NCI-H526 treated with DMSO at 0.1 percent for 48 hours (cell line): Measurements from ENCODE around the gene ZNF492.
"Not testable (repeated sequence)": the region's sequence is repeated elsewhere in the genome, so short reads cannot be mapped to it uniquely, and the experiment has no call there.

Experiments used
- DNase-seq: peaks from one replicate; lab custom pipeline; 2025; lab: John Stamatoyannopoulos, UW

ZNF492 gene

DNA sequence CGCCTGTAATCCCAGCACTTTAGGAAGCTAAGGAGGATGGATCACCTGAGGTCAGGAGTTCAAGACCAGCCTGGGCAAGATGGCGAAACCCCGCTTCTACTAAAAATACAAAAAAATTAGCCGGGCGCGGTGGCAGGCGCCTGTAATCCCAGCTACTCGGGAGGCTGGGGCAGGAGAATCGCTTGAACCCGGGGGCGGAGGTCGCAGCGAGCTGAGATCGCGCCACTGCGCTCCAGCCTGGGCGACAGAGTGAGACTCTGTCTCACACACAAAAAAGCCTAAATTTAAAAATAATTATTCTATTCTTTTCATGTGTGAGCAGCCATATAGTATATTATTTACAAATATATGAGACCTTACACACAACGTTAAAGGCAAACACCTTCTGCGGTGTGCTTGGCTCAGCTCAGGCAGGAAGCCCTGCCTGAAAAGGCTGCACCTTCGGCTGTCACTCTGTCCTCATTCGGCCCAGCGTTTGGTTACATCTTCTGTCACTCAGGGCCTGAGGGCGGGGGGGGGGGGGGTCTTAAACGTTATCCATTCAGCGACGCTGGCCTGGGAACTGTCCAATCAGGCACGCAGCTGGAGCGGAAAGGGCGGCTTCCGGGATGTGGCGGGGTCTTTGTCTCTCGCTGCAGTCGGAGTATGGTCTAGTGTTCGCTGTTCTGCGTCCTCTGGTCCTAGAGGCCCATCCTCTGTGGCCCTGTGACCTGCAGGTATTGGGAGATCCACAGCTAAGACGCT lies at the start of gene ZNF492:
ZNF492 (plus strand) TSS at position 619 of the 744 bp plus-strand sequence. CDS start 19,076 bp downstream, outside the sequence.
- DNase-seq = not testable (repeated sequence)

DNA sequence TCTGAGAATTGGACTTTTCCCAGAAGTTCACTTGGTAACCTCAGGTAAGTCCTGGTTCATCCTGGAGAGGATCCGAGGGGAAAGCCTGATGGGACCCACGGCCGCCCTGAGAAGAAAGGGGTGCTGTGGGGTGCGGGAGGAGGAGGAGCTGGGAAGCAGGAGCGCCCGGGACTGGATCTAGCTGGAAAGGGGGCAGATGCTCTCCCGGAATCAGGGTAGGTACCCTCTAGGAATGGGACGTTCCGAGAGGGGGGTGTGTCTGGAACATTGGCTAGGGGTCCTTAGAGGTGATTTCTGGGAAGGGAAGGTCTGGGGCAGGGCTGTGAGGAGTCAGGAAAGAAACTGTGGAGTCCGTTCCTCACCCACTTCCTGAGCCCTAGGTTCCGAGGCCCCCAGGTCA lies 38.7 kb upstream of the ZNF492 start:
- no peak for DNase-seq

DNA sequence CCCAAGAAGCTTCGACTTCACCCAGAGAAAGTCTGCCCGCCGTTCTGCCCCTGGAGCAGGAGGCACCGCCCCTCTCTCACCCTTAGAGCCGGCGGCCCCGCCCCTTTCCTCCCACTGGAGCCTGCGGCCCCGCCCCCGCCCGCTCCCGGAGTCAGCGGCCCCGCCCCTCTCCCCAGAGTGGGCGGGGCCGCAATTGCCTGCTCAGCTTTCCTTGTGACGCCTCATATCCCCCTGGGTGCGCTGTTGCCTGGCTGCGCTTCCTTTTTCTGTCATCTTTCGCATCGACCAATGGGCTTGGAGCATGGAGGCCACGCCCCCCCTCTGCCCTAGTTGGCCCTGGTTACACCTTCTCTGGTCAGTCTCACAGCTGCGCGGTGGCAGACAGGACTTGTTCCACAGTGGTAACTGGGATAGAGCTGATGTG lies 38.2 kb upstream of the ZNF492 start:
- DNase-seq = no peak

DNA sequence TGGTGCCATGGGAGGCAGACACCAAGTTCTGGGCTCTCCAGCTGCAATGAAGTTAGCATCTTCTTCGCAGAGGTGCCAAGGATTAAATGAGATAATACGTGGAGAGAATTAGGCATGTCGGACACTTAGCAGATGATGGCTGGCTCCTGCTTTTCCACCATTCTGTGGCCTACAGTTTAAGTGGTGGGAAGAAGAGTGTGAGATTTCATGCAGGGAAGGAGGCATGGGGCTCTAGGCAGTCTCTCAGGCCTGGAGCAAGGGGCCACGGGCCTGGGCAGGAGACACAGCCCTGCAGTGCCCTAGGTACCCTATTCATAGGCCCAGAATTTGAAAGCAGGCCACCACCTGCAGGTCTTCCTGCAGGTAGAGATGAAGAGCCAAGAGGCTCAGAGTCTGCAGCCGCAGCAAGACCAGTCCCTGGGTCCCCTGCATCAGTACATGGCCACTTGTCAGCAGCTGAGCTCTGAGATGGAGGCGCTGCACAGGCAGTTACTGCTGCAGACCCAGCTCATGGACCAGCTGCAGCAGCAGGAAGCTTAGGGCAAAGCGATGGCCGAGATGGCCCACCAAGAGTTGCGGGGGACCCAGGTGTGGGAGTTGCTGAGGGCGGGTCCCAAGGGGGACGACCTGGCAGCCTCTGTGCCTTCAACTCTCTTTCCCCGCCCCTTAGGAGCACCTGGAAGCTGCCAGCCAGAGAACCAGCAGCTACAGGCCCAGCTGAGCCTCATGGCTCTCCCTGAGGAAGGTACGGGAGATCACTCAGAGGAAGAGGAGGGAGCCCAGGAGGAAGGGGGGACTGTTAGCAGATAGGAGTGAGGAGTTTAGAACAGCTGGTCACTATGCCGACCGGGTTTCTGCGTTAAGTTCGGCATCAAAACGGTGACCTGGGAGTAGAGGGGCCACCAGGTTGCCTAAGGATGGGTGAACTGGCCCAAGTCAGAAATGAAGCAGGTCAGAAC lies 33.2 kb upstream of the ZNF492 start:
- DNase-seq = no peak

DNA sequence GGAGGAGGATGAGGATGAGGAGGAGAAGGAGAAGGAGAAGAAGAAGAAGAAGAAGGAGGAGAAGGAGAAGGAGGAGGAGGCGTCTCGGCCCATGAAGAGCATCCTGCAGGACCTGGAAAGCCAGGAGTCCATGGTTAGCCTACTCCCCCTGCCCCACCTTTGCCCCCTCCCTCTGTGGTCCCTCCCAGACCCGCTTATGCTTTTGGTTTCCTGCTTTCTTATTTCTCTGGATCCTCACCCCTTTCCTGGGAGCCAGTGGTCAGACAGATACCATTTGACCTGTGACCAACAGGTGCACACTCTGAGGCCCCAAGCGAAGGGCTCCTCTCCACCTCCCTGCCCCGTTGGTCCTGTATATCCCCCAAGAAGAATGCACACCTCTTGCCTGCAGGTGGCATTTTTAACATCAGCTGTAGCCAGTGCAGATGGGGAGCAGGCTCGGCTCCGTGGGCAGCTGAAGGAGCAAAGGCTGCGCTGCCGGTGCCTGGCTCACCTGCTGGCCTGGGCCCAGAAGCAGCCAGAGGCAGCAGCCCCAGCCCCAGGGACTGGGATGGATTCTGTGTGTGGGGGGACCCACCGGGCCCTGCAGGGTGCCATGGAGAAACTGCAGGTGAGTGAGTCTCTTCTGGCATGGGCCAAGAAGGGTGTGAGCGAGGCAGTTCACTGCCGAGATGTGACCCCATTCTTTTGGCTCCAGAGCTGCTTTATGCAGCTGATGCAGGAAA lies 32.1 kb upstream of the ZNF492 start:
- DNase-seq = no peak

DNA sequence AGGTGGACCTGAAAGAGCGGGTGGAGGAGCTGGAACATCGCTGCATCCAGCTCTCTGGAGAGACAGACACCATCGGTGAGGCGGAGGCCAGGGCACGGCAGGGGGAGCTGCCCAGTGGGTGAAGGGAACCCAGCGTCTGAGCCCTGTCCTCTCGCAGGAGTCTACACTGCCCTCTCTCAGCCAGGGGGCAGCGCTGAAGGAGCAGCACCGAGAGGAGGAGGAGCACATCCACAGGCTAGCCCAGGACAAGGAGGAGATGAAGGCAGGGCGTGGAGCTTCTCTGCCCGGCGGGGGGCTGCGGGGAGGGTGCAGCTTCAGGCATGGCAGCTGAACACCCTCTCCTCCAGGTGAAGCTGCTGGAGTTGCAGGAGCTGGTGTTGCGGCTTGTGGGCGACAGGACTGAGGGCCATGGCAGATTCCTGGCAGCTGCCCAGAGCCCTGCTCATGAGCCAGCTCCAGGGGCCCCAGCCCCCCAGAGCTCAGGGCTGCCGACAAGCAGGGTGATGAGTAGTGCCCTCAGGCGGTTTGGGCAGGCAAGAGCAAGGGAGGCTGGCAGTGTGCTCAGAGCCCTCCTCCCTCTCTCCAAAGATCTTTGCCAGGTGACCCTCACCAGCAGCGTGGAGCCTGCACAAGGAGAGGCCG lies 31.4 kb upstream of the ZNF492 start:
- DNase-seq = no peak

DNA sequence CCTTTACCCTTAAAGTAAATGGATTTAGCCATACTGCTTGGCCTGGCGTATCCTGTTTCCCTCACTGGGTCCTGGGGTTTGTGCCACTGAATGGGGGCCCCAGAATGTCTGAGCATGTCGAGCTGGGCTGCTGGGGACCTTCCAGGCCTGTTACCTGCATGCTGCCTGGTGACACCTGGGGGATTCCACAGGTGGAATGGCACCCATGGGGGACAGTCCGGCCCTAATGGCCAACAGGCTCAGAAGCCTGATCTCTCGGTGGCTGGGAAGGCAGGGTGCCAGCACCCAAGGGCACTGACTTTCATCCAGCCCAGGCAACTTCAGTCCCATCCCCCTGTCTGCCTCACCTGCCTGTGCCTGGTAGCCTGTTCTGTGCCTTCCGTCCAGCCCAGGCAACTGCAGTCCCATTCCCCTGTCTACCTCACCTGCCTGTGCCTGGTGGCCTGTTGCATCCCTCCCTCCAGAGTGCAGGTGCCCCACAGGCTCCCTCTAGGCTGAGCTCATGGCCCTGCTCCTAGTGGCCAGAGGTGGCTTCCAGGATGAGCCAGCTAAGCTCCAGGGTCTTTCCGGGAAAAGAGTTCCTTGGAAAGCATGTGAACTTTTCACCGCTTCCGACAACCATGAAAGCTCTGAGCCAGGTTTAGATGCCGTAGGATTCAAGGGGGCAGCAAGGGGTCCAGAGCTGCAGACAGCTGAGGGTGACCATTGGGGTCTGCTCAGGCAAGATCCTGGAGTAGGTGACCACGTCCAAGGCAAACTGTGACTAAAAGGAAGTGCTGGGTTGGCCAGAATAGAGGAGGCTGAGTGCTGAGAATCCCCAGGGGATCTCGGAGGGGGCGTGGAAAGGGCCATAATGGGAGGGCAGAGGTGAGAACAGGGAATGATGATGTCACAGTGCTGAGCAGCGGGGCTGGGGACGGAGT lies 30.3 kb upstream of the ZNF492 start:
- no peak for DNase-seq

DNA sequence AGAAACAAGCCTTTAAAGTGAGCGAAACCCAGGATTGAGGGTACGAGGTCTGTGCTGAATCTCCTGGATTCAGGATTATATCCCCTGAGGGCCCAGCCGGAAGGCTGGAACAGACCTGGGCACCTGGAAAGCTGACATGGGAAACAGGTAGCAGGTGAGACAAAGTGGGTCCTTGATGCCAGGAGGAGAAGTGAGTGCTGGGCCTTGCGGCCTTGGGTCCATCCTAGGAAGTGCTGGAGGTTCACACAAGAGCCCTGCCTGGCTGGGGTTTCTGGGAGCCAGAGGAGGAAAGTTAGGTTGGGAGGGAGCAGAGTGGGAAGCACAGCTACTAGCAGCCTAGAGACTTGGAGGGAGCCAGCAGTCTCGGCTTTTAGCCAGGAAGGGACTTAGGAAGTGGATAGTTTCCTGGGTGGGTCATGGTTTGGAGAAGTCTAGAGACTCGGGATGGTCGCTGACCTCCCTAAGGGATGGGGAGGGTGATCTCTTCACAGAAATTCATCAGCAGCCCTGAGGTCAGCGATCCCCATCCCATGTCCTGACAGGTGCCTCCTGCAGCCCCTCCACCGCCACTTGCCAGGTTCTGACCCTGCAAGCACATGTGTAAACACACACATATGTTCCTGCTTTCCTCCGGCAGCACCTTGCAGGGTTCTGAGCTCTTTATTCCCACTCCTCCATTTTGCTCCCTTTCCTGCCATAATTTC lies 29.4 kb upstream of the ZNF492 start:
- no peak for DNase-seq

DNA sequence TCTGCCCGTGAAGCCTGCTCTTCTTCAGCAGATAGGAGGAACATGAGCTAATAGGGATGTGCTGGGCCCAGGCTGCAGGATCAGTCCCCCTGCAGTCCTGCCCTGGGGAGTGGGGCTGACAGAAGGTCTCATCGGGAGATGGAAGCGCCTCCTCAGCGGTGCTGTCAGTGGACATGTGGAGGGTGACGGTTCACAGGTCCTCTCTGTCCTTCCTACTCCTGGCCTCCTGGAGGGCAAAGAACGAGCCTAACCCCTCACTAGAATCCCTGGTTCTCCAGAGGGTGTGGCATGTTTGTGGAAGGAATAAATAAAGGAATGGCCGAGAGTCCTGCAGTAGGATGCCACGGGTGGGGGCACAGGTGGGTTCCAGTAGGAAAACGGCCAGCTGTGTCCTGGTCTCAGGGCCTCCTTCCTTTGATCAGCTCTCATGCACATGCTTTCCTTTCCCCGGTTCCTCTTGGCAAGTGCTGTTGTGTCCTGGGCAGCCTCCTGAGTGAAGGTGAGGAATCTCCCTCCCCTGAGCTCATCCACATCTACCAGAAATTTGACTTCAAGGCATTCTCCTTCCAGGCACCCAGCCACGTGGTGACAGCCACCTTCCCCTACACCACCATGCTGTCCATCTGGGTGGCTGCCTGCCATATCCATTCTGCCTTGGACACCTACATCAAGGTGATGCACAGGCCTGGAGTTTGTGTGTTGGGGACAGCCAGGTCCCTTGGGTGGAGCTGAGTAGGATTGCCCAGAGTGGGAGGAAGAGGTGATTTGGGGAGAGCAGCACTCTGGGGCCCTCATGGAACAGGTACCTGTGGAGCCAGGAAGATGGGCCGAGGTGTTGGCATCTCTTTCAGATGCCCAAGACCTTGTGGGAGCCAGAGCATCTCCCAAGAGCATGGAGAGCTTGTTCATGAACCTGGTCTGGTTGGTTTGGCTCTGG lies 28.6 kb upstream of the ZNF492 start:
- no peak for DNase-seq

DNA sequence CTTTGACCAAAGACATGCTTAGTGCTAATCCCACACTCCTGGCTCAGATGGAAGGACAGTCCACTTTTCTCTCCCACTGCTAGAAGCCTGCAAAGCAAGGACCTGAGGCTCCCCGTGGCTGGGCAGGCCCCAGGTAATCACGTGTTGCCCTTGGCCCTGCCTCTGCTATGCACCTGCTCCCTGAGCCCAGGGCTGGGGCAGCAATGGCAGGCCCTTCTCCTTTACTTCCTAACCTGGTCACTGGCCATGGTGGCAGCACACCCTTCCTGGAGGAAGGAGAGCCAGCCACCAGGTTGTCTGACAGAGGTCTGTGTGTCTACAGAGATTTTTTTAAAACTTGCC lies 27.9 kb upstream of the ZNF492 start:
- no peak for DNase-seq

DNA sequence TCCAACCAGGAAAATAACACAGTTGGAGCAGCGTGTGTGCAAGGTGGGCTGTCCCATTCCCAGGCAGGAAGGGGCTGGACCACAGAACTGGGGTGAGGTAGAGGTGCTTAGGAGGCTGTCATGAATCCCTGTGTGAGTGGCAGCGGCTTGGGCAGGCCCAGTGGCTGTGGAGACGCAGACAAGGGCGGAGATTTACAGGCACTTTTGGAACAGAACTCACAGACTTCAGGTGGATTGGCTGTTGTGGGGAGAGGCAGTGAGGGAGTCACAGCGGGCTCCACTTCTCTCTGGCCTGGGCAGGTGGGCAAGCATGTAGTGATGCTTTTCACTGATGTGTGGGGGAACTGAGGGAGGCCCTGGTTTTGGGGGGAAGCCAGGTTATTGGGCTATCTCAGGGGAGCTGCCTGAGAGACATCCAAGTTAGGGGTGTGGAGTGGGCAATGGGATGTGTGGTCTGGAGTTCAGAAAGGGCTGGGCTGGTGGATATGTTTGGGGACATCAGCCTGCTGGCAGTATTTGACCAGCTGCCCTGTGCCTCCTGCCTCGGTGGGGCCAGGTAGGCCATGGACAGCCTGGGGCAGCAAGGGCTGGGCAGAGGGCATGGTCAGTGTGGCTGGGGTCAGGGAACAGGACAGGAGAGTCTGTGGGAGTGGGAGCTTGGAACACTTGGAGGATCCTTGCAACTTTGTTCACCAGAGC lies 27.0 kb upstream of the ZNF492 start:
- DNase-seq = no peak

DNA sequence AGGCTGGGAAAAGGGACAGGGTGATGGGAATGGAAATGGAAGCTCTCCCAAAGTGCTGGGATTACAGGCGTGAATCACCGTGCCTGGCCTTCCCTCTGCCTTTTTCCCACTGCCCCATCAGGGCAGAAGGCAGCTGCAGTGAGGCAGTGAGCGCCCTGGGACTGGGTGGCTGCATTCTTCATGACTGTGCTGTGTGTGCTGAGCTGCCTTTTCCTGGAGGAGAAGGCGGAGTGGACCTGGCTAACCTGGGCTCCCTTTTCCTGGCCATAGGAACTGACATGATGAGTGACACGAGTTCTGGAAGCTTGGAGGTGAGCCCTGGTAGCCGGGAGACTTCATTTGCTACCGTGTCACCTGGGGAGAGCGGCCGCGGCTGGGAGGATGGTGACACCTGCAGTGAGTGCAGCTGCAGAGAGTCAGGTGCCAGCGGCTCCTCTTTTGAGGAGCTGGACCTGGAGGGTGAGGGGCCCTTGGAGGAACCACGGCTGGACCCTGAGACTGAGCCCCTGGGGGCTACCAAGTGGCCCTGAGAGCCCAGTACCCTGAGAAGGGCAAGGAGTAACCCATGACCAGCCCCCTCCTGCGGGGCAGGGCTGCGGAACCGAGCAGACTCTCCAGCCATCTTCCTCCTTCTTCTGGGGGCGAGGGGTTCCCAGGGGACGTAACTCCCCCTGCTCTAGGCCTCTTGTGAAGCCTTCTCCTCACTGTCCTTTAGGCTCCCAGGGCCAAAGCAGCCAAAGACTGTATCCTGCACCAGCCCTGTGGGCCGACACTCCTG lies 26.3 kb upstream of the ZNF492 start:
- DNase-seq = no peak

DNA sequence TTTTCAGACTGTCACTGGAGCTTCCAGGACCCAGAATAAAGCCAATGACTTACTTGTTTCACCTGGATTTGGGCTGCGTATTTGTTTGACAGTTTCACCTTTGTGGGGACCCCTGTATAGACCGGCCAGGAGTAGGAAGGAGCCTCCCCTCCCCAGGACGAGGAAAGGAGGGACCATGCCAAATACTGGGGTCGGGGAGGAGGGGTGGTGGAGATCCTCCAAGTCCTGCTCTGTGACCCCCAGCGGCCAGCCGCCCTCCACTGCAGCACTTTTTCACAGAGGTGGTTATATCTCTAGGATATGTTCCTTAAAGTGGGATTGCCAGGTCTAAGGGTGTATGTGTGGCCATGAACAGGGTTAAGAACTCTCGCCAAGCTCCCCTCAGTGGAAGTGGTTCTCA lies 25.7 kb upstream of the ZNF492 start:
- DNase-seq = no peak

DNA sequence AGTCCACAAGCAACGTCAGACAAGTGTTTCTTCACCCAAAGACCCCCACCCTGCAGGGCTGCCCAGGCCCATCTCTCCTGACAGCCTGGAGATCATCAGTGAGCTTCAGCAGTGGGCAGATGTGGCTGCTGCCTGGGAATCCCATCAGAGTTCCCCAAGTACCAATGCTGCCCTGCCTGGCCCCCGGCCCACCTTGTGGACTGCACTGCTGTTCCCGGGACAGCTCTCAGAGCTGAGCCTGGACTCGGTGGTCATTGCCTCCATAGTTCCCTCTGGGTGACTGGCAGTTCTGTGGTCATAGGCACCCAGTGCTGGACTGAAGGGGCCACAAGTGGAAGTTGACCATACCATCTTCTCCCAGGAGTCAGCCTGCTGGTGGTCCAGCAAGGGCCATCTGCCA lies 24.5 kb upstream of the ZNF492 start:
- no peak for DNase-seq

DNA sequence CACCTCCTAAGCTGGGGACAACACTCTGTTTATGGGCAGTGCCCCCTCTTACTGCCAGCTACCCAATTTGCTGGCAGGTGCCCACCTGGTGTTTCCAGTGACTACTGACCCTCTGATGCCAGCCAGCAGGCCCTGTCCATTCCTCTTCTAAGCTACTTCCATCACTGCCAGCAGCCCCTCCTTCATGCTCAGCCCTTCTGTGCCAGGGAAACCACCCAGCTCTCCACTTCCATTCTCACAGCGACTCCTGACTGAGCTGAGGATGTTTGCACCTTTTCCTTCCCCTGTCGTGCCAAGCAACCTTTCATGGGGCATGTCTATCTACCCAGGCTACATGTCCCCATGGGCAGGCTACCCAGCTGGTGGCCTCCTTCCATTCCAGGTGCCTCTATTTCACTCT lies 24.0 kb upstream of the ZNF492 start:
- DNase-seq = no peak

DNA sequence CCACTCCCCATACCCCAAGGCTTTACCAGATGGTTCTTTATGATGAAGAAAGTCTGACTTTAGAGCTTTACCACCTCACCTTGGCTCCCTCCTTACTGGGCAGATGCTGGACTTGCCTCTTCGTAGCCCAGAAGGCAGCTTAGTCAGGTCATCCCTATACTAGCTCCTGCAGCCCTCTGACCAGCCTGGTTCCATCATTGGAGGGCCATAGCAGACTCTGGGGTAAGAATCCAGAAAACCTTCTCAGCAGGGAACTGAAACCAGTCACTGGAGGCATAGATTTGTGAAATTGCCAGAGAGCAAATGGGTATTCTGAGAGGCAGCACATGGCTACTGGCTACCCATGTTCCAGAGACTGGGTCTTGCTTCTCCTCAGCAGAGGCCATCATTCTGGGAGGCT lies 21.8 kb upstream of the ZNF492 start:
- DNase-seq = no peak

DNA sequence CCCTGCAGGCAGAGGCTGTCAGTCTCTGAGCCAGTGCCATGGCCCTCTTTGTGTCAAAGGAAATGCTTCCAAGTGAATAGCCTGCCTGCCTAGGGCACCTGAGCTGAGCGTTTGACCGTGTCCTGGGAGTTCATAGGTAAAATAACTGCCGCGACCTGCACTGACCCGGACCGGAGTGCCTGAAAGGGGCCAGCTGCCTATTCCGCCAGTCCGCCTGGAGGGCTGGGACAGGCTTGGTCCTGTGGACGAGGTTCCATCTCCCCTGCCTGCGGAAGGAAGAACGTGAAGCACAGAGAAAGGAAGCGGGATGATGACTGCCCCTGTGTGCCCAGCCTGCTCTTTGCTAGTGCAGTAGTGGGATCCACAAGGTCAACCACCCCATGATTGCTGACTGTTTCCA lies 17.5 kb upstream of the ZNF492 start:
- no peak for DNase-seq

DNA sequence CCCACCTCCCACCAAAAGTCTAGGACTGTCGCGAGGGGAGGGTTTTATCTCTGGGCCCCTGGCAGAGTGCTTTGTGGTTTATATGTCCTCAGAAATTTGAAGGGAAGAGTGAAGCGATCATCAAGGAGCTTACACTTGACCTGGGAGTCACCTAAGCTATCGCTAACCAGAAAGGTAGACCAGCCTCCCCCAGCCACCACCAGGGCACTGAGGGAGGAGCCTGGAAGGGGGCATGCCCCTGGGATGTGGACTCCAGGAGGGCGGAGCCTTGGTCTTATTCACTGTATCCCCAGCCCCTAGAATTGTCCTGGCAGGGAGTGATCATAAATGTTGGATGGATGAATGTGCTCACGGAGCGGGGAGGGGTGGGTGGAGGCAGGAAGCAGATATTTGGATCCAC lies 16.9 kb upstream of the ZNF492 start:
- DNase-seq = not testable (repeated sequence)
